Stimulated activated CD8-positive, alpha-beta memory T cell treated with anti-CD3 and anti-CD28 coated beads, Interleukin-15, amount 100 ng/mL, for 24 hours (primary cell): ENCODE results near the gene CCER1.

ENCODE experiments used
- DNase-seq: peaks from one replicate; pipeline ENCODE4 v3.0.0-alpha.2; 2020; ENCODE audit warnings: low read depth

Gene CCER1

DNA sequence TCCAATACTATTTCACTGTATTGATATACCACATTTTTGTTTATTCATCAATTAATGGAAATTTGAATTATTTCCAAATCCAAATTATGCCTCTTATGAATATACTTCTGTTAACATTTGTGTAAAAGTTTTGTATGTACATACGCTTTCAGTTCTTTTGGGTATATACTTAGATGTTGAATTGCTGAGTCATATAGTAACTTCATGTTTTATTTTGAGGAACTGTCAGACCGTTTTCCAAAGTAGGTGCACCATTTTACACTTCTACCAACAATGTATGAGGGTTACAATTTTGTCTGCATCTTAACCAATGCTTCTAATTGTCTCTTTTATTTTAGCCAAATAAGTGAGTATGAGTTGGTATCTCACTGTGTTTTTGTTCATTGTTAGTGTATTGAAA is 10.2 kb upstream of the CCER1 start:
- DNase-seq: no peak

DNA sequence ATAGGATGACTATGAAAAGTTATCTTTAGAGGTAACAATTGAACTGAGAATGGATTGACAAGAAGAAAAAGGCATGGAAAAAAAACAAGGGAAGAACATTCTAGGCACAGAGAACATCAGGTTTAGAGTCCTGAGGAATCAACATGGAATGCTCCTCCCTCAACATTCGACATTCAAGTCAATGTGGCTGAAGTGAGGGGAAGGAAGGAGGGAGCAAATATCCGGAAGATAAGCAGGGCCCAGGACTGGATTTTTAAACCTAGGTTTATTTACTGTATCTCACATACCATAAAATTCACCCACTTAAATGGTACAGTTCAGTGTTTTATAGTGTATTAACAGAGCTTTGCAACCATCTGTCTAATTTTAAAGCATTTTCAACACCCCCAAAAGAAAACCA is 9.6 kb upstream of the CCER1 start:
- no peak for DNase-seq

DNA sequence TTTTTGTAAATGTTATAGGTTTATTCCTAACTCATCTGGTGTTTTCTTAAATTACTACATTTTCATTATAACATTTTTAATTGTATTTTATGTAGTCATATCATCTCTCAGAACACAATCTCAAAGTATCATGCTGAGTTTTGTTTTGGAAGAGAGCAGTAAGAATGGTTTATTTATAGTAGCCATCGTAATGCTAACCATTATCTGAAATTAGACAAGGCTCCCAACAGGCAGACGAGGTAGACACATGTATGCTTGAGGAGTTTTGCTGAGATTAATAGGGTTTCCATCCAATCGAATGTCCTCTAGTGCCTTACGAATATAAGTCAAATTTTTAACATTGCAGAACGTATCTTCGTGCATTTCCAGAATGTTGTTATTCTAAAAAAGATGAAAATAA is 9.0 kb upstream of the CCER1 start:
- no peak for DNase-seq

DNA sequence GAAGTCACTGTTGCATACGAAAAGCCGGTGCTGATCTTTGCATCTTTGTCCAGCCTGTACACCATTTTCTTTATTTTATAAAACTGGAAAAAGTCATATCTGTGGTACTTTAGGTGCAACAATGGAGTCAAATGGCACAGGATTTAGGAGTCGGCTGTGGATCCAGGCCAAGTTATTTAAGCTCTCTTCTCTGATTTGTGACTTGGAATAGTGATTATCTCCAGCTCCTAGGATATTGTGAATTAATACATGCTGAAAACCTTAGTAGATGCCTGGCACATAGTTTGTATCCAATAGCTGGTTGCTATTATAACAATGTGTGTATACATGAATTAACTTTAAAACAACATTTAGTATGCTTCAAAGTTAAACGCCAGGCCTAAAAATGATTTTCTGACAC is 6.2 kb upstream of the CCER1 start:
- no peak for DNase-seq

DNA sequence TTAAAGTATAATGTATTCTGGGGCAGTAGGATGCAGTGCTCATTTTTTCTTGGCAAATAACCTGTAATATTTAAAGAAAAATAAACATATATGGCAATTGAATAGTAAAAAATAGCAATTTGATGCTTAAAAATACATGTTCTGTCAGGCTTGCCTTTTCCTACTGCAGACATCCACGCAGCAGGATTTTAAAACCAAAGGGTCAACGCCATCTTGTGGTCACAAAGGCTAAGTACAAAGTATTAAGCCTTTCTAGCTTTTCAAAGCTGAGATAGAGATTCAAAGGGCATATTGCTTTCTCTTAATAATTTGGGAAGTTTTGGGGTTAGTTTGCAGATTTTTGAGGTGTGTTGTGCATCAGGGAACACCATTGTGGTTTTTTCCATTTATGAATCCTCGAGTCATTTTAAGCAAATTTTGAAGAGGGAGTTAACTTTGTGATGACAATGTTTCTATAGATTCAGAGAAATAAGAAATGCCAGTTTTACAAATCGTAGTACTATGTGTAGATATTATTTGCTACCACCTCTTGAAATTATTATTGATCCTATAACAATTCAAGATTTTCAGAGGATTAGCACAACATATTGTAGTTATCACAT is 4.7 kb upstream of the CCER1 start:
- no peak for DNase-seq

DNA sequence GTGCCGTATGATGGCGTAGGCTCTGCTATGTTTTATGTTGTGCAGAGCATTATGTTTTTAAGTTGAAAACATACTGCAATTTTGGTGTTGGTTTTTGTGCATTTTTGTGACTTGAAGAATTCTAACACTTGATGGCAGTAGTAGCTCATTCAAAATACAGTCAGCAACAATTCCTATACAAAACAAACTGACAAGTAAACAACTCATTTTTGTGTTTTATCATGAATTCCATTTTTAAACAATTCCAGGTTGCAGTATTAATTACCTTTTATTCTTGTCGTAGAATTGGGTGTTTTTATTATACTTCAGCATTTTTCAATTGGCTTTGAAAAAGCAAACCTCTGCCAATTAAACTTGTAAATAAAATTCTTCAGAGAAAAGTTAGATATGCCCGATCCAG is 4.1 kb upstream of the CCER1 start:
- no peak for DNase-seq

DNA sequence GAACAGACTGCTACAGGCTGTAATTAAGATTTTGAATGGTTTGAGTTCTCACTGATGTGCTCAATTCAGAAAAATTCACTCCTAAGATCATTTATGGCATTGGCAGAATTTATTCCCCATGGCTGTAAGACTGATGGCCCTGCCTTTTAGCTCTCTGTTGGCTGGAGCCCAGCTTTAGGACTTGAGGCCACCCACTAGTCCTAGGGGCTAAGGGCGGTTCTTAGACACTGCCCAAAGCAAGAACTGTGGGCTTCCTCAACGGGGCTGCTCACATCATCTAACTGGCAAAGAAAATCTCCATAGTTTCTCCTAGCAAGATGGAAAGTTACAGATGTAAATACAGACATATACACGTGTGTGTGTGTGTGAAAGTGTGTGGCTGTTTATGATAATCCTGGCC is 3.4 kb upstream of the CCER1 start:
- DNase-seq: no peak

DNA sequence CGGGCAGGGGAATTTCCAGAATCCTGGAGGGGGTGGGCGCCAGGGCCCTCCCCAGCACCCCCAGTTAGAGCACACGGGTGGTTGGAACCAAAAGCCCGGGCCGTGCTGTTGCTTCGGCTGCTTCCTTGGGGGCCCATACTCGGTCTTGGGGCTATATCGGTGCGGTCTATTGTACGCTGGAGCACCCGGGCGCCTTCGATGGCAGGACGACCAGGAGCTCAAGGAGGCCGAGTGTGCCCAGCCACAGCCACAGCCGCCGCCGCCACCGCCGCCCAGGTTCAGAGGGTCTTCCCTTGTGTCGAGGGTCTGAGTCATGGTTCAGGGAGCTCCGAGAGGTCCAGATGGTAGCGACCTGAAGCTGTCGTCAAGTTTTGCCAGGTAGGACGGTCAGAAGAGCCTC is 548 bp downstream of the CCER1 start:
- DNase-seq: no peak

DNA sequence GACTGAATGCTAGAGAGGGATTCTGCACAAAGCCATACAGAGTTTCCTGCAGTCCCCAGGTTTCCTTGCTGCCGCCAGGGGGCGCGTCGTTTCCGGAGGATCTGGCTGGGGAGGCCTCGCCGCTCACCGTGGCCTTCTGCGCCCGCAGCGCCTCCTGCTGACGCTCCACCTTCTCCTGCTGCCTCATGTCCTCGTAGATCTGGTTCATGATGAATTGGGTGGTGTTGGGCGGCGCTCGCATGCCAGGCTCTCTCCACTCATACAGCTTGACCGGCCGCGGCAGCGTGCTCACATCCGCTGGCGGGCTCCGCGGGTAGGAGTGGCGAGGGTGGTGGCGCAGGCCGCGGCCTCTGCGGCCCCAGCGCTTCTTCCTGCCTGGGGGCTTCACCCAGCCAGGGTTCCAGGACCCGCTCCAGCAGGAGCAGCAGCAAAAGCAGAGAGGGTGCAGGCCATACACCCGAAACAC is 987 bp downstream of the CCER1 start:
- DNase-seq: no peak

DNA sequence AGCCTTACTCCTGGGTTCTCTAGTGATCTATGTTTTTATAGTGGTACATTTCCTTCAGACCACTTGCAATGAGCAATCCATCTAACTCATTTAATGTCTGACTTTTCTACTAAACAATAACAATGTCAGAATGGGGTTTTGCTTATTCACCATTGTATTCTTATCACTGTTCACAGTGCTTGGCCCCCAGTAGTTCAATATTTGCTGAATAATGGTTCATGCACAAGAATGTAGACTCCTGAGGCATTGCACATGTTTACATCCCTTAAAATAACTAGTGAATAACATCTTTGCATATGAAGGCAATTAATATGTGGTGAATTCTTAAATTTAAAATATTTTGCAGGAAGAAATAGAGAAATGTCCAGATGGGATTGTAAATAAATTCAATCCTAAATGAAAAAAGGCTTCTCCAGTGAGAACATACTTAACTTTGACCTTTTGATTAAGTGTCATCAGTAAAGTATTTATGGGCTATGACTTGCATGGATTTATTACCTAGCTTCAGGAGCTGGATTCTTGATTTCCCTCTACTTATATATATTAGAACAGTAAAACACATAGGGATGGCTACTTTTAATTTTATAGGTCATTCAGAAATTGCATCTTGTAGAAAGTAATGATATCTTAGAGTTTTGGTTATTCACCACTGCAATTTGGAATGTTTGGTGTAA is 3.4 kb downstream of the CCER1 start:
- DNase-seq: no peak

DNA sequence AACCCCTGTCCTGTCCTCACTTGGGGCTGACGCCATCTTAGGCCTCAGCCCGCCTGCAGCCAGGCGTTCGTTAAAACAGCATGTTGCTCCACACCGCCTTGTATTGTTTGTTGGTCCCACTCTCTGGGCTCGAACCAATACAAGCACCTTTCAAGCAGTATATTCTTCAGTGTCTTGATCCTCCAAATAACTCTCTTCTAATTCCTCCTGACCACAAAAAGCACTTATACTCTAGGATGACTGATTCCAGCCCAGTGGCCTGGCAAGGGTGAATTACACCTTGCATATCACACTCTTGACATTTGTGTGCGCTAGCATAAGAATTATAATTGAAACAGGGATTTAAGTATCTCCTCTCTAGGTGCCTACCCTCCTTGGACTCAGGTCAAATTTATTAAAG is 7.1 kb downstream of the CCER1 start:
- no peak for DNase-seq

DNA sequence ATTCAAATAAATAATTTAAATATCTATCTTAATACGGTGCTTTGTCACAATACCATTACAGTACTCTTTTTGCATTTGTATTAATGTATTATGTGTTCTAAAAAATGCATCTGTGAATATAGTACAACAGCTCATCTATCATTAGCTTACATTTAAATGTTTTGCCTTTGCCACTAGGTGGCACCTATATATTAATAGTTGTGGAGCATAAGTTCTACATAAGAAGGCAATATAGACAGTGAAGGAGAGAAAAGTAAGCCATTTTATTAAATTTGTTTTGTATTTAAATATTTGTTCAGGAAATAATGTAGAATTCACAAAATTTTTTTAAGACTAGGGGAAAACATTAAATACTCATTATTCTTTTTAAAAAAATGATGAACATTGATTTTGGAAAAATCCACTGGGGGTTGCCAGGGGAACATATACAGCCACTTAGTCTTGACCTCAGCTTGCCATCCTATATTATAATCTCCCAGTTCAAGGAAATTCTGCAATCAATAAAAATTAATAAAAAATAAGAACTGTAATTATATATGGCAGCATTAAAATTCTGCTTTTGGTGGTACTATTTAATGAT is 9.8 kb downstream of the CCER1 start:
- no peak for DNase-seq

DNA sequence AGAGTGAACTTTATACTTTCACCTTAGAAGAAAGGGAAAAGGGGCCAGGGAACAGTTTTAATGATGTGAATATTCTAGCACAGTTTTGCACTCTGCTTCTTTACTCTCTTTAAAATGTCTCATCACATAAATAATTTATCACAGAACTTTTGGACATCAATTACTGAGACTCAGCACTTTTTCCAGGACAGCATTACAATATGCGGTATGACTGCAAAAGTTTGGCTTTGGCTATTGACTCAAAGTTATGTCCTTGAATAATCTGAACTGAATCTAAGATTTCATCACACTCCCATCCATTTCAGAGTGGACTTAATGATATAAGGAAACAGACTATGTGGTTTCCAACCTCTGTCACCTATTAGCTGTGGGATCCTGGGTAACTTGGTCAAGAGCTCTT is 11.7 kb downstream of the CCER1 start:
- DNase-seq: no peak

DNA sequence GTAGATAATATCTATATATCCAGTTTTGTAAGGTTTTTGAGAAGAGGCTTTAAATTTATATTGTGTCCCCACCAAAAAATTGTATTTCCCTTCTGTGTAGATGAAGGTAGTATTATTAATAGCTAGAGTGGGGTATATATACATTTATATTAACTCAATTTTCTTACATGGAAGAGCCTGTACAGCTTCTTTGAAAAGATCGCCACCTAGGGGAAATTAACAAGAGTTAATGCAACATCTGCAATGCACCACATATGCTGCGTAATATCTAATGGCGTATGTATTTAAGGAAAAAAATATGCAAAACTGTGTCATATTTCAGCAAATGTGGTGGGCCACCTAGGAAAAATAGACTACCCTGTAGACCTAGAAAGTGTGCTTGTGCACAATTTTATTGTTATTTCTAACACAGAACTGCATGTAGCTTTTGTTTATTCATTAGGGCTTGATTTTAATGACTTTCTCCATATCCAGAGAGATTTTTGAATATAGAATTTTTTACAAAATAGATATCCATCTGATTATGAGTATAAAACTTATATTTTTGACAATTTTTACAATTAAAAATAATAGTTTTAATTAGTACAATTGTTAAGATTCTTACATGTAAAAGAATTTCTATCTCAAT is 14.0 kb downstream of the CCER1 start:
- DNase-seq: no peak

DNA sequence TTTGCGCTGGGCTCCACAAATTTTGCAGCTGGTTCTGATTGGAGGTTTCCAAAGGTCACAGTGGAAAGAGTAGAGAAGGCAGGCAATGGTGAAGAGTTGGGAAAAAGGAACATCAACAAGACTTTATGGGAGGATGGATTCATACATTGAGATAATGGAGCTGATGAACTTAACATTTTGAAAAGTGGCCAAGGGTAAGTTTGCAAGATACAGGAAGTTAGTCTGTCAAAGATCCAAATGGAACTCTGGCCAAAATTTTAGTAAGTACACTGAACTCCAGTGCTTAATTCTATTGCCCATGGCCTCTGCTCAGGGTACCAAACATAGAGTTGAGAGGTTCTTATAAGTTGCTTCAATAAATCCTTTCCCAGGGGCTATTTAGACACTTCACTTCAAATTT is 15.6 kb downstream of the CCER1 start:
- DNase-seq: no peak

DNA sequence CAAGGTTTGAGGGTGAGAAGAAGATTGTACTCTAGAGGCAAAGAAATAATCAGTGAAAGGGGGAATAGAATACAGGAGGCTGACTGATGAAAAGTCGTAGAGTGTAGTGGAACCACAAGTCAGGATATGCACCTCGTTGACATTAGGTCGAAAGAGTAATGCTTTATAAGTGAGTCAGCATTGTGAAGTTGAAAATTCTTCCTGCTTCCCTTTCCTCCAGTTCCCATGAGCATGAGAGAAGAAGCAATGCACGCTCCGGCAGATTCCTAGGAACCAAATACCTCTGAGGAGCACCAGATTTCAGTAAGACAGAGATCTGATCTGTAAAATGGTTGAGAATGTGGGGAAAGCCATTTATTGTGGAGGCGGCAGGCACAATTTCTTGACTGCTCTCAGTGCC is 16.5 kb downstream of the CCER1 start:
- DNase-seq: no peak

DNA sequence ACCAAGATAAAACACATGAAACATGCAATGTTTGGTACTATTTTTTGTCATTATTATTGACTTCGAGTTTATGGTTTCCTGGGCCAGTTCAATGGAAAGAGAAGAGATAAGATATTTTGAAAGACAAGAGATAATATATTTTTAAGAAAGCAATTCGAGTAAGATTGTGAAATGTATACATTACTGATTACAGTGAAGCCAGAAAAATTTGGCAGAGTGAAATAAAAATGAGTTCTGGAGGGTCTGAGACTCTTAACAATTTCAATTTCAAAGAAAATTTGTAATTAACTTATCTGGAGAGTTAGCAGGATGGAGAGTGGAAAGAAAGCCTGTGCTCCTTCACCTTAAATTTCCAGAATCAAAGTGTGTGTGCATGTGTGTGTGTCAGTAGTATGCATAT is 17.3 kb downstream of the CCER1 start:
- DNase-seq: no peak

DNA sequence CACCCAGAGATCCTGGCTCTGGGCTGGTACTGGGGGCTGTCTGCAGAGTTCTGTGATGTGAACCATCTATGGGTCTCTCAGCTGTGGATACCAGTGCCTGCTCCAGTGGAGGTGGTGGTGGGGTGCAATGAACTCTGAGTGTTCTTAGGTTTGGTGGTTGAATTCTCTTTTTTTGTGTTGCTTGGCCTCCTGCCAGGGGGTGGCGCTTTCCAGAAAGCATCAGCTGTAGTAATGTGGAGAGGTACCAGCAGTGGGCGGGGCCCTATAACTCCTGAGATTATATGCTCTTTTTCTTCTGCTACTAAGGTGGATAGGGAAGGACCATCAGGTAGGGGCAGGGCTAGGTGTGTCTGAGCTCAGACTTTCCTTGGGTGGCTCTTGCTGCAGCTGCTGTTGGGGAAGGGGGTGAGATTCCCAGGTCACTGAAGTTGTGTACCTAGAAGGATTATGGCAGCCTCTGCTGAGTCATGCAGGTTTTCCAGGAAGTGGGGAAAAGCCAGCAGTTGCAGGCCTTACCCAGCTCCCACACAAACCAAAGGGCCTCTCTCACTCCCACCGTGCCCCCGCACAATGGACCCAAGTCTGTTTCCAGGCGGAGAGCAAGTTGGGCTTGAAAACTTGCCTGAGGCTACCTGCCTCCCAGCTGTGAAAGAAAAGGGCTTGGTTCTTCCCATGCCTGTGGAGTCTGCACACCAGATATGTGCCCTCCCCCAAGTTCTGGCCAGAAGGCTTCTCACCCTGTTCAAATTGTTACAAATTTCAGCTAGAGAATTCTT is 18.6 kb downstream of the CCER1 start:
- no peak for DNase-seq

DNA sequence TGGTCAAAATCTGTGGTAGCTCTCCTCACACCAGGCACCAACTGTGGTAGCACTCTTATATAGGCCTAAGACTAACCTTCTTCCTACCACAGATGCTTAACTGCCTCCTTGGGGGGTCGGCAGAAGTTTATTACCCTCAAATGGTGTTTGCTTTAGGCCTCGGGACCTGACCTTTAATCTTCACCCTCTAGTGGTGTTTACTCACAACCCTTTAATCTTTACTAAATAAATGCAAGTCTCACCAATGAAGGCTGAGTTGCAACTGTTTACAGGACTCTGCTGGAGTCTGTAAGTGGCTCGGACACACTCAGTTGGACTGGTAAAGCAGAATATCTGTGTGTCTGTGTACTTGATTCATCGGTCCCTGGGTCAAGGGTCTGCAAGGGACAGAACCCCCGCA is 29.4 kb downstream of the CCER1 start:
- DNase-seq: no peak

DNA sequence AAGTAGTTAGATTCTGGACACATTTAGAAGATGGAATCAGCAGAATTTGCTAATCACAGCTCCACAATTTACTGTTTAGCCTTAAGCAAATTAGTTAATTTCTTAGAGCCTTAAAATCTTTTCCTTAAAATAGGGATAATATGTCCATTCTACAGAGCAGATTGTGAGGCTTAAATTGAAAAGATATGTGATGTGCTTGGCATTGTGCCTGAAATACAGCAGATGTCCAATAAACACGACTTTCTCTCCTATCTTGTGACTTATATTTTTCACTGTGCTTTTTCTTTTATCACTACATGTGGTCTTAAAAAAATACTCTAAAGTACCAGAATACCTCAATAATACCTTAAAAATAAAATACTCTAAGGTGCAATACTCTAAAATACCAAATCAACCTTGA is 30.6 kb downstream of the CCER1 start:
- no peak for DNase-seq

DNA sequence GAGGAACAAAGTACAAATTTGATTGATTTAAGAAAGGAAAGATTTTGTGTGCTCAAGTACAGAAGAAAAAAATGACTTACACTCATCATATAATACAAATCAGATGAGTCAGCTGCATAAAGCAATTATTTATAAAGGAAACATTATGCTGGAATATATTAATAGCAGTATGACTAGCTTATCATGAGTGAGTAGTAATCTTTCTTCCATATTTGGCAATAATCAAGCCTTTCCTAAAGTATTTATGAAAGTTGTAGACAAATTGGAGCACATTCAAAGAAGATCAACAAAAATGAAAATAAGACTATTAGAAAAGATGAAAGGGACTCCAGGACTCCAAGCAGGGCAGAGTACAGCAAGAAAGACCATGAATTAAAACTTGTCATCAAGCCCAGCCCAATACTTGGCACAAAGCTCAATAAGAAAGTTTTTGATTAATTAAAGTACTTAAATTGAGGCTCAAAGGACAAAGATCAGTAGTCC is 32.8 kb downstream of the CCER1 start:
- no peak for DNase-seq

DNA sequence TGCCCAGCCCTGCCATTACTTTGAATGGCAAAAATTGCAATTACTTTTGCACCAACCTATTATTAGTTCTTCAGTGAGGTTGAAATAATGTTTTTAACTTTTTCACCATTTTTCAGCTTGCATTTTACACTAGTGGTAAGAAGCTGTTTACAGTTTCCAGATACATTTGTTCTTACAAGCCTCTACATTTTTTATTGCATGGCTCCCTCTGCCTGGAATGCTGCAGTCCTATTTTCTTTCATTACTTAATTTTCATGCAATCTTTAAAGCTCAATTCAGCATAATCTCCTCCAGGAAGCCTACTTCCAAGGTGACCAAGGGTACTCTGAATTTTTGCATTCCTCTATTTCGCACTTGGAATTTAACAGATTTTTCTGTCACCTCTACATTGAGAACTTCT is 33.4 kb downstream of the CCER1 start:
- no peak for DNase-seq

DNA sequence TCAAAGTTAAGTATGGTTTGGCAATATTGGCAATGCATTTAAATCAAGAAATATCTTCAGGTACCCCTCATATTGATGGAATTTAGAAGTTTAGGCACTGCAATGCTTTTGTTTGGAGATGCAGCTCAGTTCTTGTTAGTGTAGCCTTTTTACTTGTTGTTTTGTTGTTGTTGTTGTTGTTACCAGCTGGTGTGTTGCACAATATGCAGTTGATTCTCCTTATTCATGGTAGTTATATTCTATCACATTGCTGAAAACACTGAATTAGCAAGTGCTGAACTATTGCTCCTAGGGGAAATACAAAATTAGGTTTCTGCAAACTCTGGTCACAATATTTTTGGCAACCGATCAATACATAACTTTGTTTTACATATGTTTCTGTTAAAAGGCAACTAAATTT is 34.8 kb downstream of the CCER1 start:
- DNase-seq: no peak
